Measurements from ENCODE around the gene F7.

DNA sequence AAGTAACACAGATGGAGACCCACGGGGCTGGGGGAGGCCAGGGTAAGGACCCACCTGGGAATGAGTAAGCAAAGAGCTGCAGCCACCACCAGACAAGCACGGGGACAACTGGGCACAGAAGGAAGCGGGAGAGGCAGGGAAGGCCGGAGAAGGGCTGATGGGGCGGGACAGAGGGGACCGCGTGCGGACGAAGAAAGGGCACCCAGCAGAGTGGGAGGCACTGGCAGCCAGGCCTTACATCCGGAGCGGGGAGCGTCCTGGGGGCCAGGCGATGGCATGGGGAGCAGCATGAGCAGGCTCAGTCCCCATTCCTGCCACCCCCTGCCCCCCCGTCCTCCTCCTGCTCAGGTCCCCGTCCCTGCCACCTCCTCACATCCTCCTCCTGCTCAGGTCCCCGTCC is 55.8 kb downstream of the F7 start:
- TF ChIP-seq, protein P1, sequence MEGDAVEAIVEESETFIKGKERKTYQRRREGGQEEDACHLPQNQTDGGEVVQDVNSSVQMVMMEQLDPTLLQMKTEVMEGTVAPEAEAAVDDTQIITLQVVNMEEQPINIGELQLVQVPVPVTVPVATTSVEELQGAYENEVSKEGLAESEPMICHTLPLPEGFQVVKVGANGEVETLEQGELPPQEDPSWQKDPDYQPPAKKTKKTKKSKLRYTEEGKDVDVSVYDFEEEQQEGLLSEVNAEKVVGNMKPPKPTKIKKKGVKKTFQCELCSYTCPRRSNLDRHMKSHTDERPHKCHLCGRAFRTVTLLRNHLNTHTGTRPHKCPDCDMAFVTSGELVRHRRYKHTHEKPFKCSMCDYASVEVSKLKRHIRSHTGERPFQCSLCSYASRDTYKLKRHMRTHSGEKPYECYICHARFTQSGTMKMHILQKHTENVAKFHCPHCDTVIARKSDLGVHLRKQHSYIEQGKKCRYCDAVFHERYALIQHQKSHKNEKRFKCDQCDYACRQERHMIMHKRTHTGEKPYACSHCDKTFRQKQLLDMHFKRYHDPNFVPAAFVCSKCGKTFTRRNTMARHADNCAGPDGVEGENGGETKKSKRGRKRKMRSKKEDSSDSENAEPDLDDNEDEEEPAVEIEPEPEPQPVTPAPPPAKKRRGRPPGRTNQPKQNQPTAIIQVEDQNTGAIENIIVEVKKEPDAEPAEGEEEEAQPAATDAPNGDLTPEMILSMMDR (IDR thresholded peaks at IDR 0.05), result no peak
- no peak for TF ChIP-seq OVOL2 (CRISPR knock-in tag; IDR thresholded peaks at IDR 0.05; ENCODE audit: borderline replicate concordance)
- TF ChIP-seq ATF6 (CRISPR knock-in tag; IDR thresholded peaks at IDR 0.05), result no peak
- TF ChIP-seq ESRRA (CRISPR knock-in tag; IDR thresholded peaks at IDR 0.05; ENCODE audit: borderline replicate concordance), result no peak
- no peak for TF ChIP-seq TP53 (CRISPR knock-in tag; IDR thresholded peaks at IDR 0.05)
- TF ChIP-seq ZNF263 (CRISPR knock-in tag; IDR thresholded peaks at IDR 0.05; ENCODE audit: low read depth), result no peak
- TF ChIP-seq, protein P2, sequence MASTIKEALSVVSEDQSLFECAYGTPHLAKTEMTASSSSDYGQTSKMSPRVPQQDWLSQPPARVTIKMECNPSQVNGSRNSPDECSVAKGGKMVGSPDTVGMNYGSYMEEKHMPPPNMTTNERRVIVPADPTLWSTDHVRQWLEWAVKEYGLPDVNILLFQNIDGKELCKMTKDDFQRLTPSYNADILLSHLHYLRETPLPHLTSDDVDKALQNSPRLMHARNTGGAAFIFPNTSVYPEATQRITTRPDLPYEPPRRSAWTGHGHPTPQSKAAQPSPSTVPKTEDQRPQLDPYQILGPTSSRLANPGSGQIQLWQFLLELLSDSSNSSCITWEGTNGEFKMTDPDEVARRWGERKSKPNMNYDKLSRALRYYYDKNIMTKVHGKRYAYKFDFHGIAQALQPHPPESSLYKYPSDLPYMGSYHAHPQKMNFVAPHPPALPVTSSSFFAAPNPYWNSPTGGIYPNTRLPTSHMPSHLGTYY (CRISPR knock-in tag; IDR thresholded peaks at IDR 0.05), result no peak
- TF ChIP-seq, protein P3, sequence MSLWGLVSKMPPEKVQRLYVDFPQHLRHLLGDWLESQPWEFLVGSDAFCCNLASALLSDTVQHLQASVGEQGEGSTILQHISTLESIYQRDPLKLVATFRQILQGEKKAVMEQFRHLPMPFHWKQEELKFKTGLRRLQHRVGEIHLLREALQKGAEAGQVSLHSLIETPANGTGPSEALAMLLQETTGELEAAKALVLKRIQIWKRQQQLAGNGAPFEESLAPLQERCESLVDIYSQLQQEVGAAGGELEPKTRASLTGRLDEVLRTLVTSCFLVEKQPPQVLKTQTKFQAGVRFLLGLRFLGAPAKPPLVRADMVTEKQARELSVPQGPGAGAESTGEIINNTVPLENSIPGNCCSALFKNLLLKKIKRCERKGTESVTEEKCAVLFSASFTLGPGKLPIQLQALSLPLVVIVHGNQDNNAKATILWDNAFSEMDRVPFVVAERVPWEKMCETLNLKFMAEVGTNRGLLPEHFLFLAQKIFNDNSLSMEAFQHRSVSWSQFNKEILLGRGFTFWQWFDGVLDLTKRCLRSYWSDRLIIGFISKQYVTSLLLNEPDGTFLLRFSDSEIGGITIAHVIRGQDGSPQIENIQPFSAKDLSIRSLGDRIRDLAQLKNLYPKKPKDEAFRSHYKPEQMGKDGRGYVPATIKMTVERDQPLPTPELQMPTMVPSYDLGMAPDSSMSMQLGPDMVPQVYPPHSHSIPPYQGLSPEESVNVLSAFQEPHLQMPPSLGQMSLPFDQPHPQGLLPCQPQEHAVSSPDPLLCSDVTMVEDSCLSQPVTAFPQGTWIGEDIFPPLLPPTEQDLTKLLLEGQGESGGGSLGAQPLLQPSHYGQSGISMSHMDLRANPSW (CRISPR knock-in tag; conservative IDR thresholded peaks at IDR 0.05; ENCODE audit: low read depth), result no peak
- no peak for TF ChIP-seq NFATC4 (CRISPR knock-in tag; IDR thresholded peaks at IDR 0.05)
- no peak for TF ChIP-seq SMAD3 (CRISPR knock-in tag; IDR thresholded peaks at IDR 0.05; ENCODE audit: borderline replicate concordance)
- no peak for TF ChIP-seq ZNF232 (CRISPR knock-in tag; IDR thresholded peaks at IDR 0.05)

Data from WTC11 (cell line).